ENCODE measurements around the gene PCDHB15.

DNA sequence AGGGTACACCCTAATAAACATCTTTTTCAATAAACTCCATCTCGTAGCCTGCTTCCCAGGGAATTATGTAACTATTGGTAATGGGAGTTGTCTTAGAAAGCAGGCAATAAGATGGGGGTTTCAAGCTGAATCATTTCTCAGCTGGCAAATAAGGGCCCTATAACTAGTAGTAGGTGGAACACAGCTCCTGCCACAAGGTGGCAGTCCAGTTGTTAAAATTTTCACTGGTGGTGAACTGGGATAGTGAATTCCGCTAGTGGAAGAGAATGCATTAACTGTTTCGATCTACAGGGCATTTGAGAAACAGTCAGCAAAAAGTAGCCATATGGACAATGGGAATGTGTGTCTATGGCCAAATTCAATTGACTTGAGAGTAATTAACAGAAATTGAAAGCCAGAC, 27.7 kb downstream of the PCDHB15 start:
- no peak for TF ChIP-seq GATA2 (IDR thresholded peaks at IDR 0.05; ENCODE audit: low read depth, low read length)
- no peak for TF ChIP-seq GATA3 (IDR thresholded peaks at IDR 0.05; ENCODE audit: low read depth, low read length)

Data from SH-SY5Y (cell line).